ENCODE measurements around the gene ATP2C2.

DNA sequence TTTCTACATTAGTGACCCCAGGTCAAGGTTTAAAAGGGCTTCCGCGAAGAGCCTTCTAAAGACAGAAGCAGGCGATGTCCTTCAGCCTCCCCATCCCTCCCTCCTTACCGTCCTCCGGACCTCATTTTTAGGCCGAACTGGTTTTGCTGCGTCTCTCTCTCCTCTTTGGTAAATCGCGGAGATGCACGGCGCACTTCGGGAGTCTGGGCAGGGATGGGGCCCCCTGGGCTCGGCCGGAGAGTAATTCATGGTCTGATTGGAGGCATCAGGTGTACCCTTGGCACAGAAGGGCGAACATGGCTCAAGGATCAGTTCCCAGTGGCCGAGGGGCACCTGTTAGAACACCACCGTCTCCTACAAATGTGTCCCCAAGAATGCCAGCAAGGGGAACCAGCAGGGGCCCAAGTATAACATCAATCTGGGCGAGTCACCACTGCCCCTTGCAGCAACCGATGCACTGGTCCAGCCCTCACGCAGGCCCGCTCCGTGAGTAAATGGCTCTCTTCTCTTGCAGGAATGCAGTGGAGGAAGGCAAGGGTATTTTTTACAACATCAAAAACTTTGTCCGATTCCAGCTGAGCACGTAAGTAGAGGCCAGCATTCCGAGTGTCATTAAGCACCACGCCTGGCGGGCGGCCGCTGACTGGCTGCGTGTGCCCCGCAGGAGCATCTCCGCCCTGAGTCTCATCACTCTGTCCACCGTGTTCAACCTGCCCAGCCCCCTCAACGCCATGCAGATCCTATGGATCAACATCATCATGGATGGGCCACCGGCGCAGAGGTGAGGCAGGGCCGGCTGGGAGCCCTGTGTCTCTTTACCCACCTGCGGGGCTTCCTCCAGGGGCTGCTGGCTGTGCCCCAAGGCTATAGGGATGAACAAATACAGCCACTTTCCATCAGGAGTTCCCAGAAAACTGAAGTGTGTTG is 90.5 kb downstream of the ATP2C2 start:
- TF ChIP-seq, protein P1, sequence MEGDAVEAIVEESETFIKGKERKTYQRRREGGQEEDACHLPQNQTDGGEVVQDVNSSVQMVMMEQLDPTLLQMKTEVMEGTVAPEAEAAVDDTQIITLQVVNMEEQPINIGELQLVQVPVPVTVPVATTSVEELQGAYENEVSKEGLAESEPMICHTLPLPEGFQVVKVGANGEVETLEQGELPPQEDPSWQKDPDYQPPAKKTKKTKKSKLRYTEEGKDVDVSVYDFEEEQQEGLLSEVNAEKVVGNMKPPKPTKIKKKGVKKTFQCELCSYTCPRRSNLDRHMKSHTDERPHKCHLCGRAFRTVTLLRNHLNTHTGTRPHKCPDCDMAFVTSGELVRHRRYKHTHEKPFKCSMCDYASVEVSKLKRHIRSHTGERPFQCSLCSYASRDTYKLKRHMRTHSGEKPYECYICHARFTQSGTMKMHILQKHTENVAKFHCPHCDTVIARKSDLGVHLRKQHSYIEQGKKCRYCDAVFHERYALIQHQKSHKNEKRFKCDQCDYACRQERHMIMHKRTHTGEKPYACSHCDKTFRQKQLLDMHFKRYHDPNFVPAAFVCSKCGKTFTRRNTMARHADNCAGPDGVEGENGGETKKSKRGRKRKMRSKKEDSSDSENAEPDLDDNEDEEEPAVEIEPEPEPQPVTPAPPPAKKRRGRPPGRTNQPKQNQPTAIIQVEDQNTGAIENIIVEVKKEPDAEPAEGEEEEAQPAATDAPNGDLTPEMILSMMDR (IDR thresholded peaks at IDR 0.05) = no peak
- TF ChIP-seq POLR2A (IDR thresholded peaks at IDR 0.05) = no peak

Data from esophagus squamous epithelium (tissue), 4 donors.